DND-41 (cell line): ENCODE results near the gene COL13A1.

Experiments used
- ATAC-seq: fragments of 200-7000 bp; cut with Tn5 transposase; 3 replicates; pipeline ENCODE4 v1.9.1; 2021; ENCODE audit warnings: low read depth; ENCODE audit not compliant: insufficient read depth
- DNase-seq: peaks from one replicate; pipeline ENCODE4 v3.0.0-alpha.2; 2020
- H2AFZ ChIP-seq: 2 replicates; pipeline ENCODE4 v1.6.0; 2012; ENCODE audit warnings: low read depth, low read length
- H3K27ac ChIP-seq: 2 replicates; pipeline ENCODE4 v1.5.1; 2012; ENCODE audit warnings: low read length, inconsistent platforms
- H3K27me3 ChIP-seq: fragments of 200-600 bp; sonication (generic); 2 replicates; pipeline ENCODE4 v1.6.0; 2012; ENCODE audit warnings: low read length, mild to moderate bottlenecking, inconsistent platforms; ENCODE audit not compliant: insufficient read depth, poor library complexity
- H3K36me3 ChIP-seq: 2 replicates; pipeline ENCODE4 v1.5.1; 2012; ENCODE audit warnings: low read length, inconsistent platforms; ENCODE audit not compliant: insufficient read depth
- H3K4me1 ChIP-seq: 2 replicates; pipeline ENCODE4 v1.5.1; 2012; ENCODE audit warnings: mild to moderate bottlenecking, low read length; ENCODE audit not compliant: insufficient read depth
- H3K4me2 ChIP-seq: 2 replicates; pipeline ENCODE4 v1.6.0; 2012; ENCODE audit warnings: mild to moderate bottlenecking, moderate library complexity, low read length, inconsistent platforms; ENCODE audit not compliant: insufficient read depth
- H3K4me3 ChIP-seq, 2 experiments: fragments of 200-600 bp in 1 of 2; shearing (Covaris generic) in 1 of 2; 2 replicates each; pipeline ENCODE4 v1.5.1; 2012 to 2016; ENCODE audit warnings: inconsistent platforms in 2 of 2, low read length in 2 of 2, mild to moderate bottlenecking in 2 of 2, low read depth in 1 of 2, moderate library complexity in 1 of 2
- H3K79me2 ChIP-seq: 2 replicates; pipeline ENCODE4 v1.6.0; 2012; ENCODE audit warnings: low read length, inconsistent platforms; ENCODE audit not compliant: insufficient read depth
- H3K9ac ChIP-seq: 2 replicates; pipeline ENCODE4 v1.6.0; 2012; ENCODE audit warnings: low read depth, mild to moderate bottlenecking, inconsistent platforms, low read length, moderate library complexity
- H3K9me3 ChIP-seq: 2 replicates; pipeline ENCODE4 v1.5.1; 2012; ENCODE audit warnings: low read length, moderate library complexity, mild to moderate bottlenecking, inconsistent platforms; ENCODE audit not compliant: insufficient read depth, severe bottlenecking
- H4K20me1 ChIP-seq: 2 replicates; pipeline ENCODE4 v1.6.0; 2012; ENCODE audit warnings: low read length; ENCODE audit not compliant: insufficient read depth
- EZH2 ChIP-seq: IDR thresholded peaks from 3 replicates; pipeline ENCODE4 v1.6.1; 2012; ENCODE audit warnings: borderline replicate concordance, low read depth, mild to moderate bottlenecking, moderate library complexity, low read length, inconsistent platforms; ENCODE audit not compliant: severe bottlenecking
- TF ChIP-seq, protein P1 (sequence below): IDR thresholded peaks from 2 replicates; pipeline ENCODE4 v1.5.1; 2012; ENCODE audit warnings: borderline replicate concordance, low read length, moderate library complexity, mild to moderate bottlenecking; ENCODE audit not compliant: poor library complexity, severe bottlenecking; ENCODE audit errors: extremely low read depth

COL13A1 gene

DNA sequence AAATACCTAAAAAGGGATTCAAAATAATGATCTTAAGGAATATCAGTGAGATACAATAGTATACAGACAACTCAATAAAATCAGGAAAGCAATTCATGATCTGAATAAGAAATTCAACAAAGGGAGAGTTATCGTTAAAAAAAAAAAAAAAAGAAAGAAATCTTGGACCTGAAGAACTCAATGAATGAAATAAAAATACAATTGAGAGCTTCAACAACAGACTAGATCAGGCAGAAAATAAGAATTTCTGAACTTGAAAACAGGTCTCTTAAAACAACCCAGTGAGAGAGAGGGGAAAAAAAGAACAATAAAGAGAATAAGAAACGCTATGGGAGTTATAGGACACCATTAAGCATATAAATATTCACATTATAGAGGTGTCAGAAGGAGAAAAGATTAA is 179.0 kb downstream of the COL13A1 start:
- H3K4me2 ChIP-seq: no peak overlapping the region
- H2AFZ ChIP-seq: no peak overlapping the region
- H3K79me2 ChIP-seq: no peaks in the 10 kb centered on the region
- TF ChIP-seq EZH2: no peak
- TF ChIP-seq, protein P1, sequence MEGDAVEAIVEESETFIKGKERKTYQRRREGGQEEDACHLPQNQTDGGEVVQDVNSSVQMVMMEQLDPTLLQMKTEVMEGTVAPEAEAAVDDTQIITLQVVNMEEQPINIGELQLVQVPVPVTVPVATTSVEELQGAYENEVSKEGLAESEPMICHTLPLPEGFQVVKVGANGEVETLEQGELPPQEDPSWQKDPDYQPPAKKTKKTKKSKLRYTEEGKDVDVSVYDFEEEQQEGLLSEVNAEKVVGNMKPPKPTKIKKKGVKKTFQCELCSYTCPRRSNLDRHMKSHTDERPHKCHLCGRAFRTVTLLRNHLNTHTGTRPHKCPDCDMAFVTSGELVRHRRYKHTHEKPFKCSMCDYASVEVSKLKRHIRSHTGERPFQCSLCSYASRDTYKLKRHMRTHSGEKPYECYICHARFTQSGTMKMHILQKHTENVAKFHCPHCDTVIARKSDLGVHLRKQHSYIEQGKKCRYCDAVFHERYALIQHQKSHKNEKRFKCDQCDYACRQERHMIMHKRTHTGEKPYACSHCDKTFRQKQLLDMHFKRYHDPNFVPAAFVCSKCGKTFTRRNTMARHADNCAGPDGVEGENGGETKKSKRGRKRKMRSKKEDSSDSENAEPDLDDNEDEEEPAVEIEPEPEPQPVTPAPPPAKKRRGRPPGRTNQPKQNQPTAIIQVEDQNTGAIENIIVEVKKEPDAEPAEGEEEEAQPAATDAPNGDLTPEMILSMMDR: no peak
- no peak for ATAC-seq
- no peak overlapping the region for H3K27ac ChIP-seq
- no peak overlapping the region for H3K4me3 ChIP-seq
- H3K4me1 ChIP-seq: peaks cover 4% of the 10 kb centered on the region; the same call in 1 of the 2 replicates
- no peaks in the 10 kb centered on the region for H4K20me1 ChIP-seq
- peaks cover 6% of the 10 kb centered on the region for H3K9me3 ChIP-seq
- H3K9ac ChIP-seq: no peak overlapping the region
- H3K27me3 ChIP-seq: no peaks in the 10 kb centered on the region
- no peak for DNase-seq
- no peaks in the 10 kb centered on the region for H3K36me3 ChIP-seq

DNA sequence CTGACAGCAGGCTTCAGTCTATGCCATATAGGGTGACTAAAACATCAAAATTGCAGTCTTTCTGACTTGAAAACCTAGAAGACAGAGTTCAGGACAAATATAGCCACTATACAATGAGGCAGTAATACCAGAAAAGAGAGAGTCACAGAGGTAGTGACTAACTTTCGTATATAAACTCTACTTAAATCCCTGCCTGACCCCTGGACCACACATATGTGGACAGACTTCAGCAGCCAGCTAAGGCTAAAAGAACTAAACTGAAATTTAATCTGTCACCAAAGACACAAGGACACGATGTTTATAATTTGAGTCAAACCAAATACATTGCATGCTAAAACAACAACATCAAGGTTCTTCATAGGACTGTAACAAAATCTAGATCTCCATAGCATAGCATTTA is 186.4 kb downstream of the COL13A1 start:
- no peak for TF ChIP-seq EZH2
- TF ChIP-seq, protein P1: no peak
- Histone ChIP-seq H3K79me2 (no peaks in the 10 kb centered on the region), H3K27me3 (no peaks in the 10 kb centered on the region), H4K20me1 (no peaks in the 10 kb centered on the region), H3K36me3 (no peaks in the 10 kb centered on the region), H3K4me1 (no peaks in the 10 kb centered on the region), H3K27ac (no peak overlapping the region), H3K4me2 (no peak overlapping the region), H3K9me3 (no peaks in the 10 kb centered on the region), H3K4me3 (no peak overlapping the region), H3K9ac (no peak overlapping the region), H2AFZ (no peak overlapping the region)
- no peak for ATAC-seq
- no peak for DNase-seq

DNA sequence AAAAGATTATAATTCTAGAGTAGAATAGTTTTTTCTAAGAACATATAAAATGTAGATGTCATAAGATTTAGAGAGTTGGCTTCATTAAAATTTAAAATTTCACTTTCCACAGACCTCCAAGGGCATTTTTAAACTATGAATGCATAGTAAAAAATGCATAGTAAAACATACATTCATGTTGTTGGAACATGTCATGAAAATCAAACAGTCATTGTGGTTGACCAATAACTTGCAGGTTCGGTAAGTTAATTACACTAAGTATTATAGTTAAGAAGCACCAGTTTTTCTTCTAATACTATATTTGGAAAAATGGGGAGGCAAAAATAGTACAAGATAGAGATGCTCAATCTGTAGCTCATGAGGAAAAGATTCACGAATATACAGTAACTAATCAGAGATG is 189.4 kb downstream of the COL13A1 start:
- Histone ChIP-seq H3K9ac (no peak overlapping the region), H3K27me3 (peaks cover 5% of the 10 kb centered on the region), H3K4me1 (no peaks in the 10 kb centered on the region), H3K4me3 (no peak overlapping the region), H2AFZ (no peak overlapping the region), H3K27ac (no peak overlapping the region), H3K9me3 (no peaks in the 10 kb centered on the region), H4K20me1 (no peaks in the 10 kb centered on the region), H3K4me2 (no peak overlapping the region), H3K36me3 (no peaks in the 10 kb centered on the region), H3K79me2 (no peaks in the 10 kb centered on the region)
- no peak for ATAC-seq
- TF ChIP-seq, protein P1: no peak
- no peak for TF ChIP-seq EZH2
- no peak for DNase-seq

DNA sequence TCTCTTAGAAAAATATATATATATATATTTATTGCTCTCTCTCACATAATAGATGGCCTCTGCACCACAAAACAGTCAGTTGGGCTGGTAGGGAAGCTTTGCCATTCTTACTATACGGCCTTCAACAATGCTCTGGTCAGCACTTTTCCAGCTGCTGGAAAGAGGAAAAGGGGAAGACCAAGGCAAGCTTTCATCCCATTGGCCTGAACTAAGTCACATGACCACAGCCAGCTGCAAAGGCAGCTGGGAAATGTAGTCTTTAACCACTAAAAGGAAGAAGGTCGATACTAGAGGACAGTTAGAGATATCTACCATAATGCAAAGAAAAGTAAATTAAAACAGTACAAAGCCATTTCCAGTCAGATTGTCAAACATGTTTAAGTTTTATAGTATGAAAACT is 192.6 kb downstream of the COL13A1 start:
- Histone ChIP-seq H4K20me1 (no peaks in the 10 kb centered on the region), H3K27ac (no peak overlapping the region), H3K9me3 (no peaks in the 10 kb centered on the region), H2AFZ (no peak overlapping the region), H3K36me3 (no peaks in the 10 kb centered on the region), H3K27me3 (peaks cover 5% of the 10 kb centered on the region), H3K4me3 (no peak overlapping the region), H3K4me1 (no peaks in the 10 kb centered on the region), H3K9ac (no peak overlapping the region), H3K4me2 (no peak overlapping the region), H3K79me2 (no peaks in the 10 kb centered on the region)
- DNase-seq (no peak), ATAC-seq (no peak)
- TF ChIP-seq EZH2: no peak
- TF ChIP-seq, protein P1: no peak
